CD4-positive, alpha-beta memory T cell (primary cell): ENCODE data around the gene SCML2. TPM values are rescaled to one million over a fixed set of nuclear protein-coding genes. Genes with fewer than 3 reads are reported as not detected.
"Not testable (repeated sequence)": the region's sequence is repeated elsewhere in the genome, so short reads cannot be mapped to it uniquely, and the experiment has no call there.

Experiments
- CTCF ChIA-PET: fragments of 350-600 bp; sonication (Branson Sonifier 250); formaldehyde crosslinking; loops from one replicate; lab custom pipeline; 2021; ENCODE audit warnings: inconsistent platforms; ENCODE audit not compliant: partially characterized antibody; lab: Charles Lee
- POLR2A ChIA-PET: fragments of 350-600 bp; sonication (Branson Sonifier 250); formaldehyde crosslinking; loops from one replicate; lab custom pipeline; 2021; ENCODE audit not compliant: partially characterized antibody; lab: Charles Lee
- DNase-seq, 5 donors: peaks; one replicate each; pipeline versions ENCODE4 v3.0.0 to v3.0.0-alpha.2; 2020 to 2022; ENCODE audit warnings: mixed read lengths in 1 of 5
- H3K27ac ChIP-seq: one replicate; pipeline ENCODE4 v1.7.0; 2013; ENCODE audit warnings: low read depth, low read length
- H3K27me3 ChIP-seq: 2 replicates; pipeline ENCODE4 v1.7.0; 2013; ENCODE audit warnings: mild to moderate bottlenecking, low read length, moderate library complexity; ENCODE audit not compliant: insufficient read depth
- H3K36me3 ChIP-seq: 2 replicates; pipeline ENCODE4 v1.7.0; 2013; ENCODE audit warnings: mild to moderate bottlenecking, low read length, moderate library complexity; ENCODE audit not compliant: insufficient read depth
- H3K4me1 ChIP-seq: 2 replicates; pipeline ENCODE4 v1.7.0; 2013; ENCODE audit warnings: mild to moderate bottlenecking, low read length, moderate library complexity; ENCODE audit not compliant: insufficient read depth
- H3K4me3 ChIP-seq, 2 donors: one replicate each; pipeline ENCODE4 v1.7.0; 2013; ENCODE audit warnings: low read length in 2 of 2, mild to moderate bottlenecking in 1 of 2
- H3K9me3 ChIP-seq, 2 donors: one replicate each; pipeline ENCODE4 v1.7.0; 2013; ENCODE audit warnings: low read length in 2 of 2, control low read depth in 1 of 2; ENCODE audit not compliant: control insufficient read depth in 1 of 2
- H3K27ac Mint-ChIP-seq, 7 donors: one replicate each; pipeline ENCODE4 v1.8.0; 2020 to 2021; ENCODE audit warnings: mixed read lengths in 7 of 7, mild to moderate bottlenecking in 6 of 7, inconsistent platforms in 3 of 7, moderate library complexity in 3 of 7
- H3K27me3 Mint-ChIP-seq, 2 donors: one replicate each; pipeline ENCODE4 v1.8.0; 2020 to 2021; ENCODE audit warnings: mixed read lengths in 2 of 2
- H3K36me3 Mint-ChIP-seq, 2 donors: one replicate each; pipeline ENCODE4 v1.8.0; 2020 to 2021; ENCODE audit warnings: mixed read lengths in 2 of 2, inconsistent platforms in 1 of 2, mild to moderate bottlenecking in 1 of 2
- H3K4me1 Mint-ChIP-seq, 4 donors: one replicate each; pipeline ENCODE4 v1.8.0; 2020 to 2021; ENCODE audit warnings: mixed read lengths in 4 of 4, mild to moderate bottlenecking in 1 of 4
- H3K4me3 Mint-ChIP-seq, 8 donors: one replicate each; pipeline ENCODE4 v1.8.0; 2020 to 2021; ENCODE audit warnings: mixed read lengths in 8 of 8, mild to moderate bottlenecking in 7 of 8, moderate library complexity in 6 of 8, inconsistent platforms in 3 of 8
- H3K9me3 Mint-ChIP-seq, 8 donors: one replicate each; pipeline ENCODE4 v1.8.0; 2020 to 2021; ENCODE audit warnings: mixed read lengths in 8 of 8, mild to moderate bottlenecking in 5 of 8, inconsistent platforms in 3 of 8, moderate library complexity in 1 of 8
- intact Hi-C: fragments of 100-400 bp; cut with micrococcal nuclease; formaldehyde crosslinking; loops from one replicate; pipeline ENCODE4 v1.15.1; 2023
- polyA plus RNA-seq, 2 donors: library from polyadenylated mRNA; unstranded; fragments of 300-500 nt; fragmentation: Illumina TruSeq; gene quantifications; one replicate each; pipeline ENCODE4 v1.2.3, GENCODE V29; 2021
- total RNA-seq, 2 experiments: library from RNA; stranded (reverse); gene quantifications; one replicate each; pipeline ENCODE4 v1.2.3, GENCODE V29; 2021

SCML2 gene
- total and polyA plus RNA-seq, 4 experiments from 2014 or later = 0.41 to 1.7 (median 1.2) TPM

DNA sequence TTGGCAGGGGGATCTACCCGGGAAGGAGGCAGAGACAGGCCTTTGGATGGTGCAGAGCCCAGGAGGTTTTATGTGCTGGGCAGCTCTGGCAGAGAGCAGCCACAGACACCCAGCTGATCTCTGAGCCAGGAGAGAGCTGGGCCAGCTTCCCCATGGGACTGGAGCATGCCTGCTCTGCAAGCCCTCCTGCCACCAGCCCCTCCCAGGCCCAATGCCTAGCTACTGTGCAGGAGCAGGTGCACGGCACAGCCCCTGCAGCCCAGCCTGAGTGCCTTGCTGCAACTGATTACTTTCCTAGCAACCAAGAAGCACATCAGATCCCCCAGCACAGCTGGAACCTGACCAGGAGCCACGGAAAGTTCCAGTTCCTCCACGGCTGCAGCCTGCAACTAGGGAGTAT, 76.0 kb downstream of the SCML2 start:
- Mint-ChIP-seq H3K9me3 (peaks cover 0 to 45% (median 8%) of the 10 kb centered on the region in 8 donors), H3K4me1 (no peaks in the 10 kb centered on the region), H3K27ac (no peak overlapping the region), H3K36me3 (peaks cover 0 to 3% of the 10 kb centered on the region in 2 donors), H3K27me3 (no peaks in the 10 kb centered on the region), H3K4me3 (no peak overlapping the region)
- DNase-seq = no peak
- H3K36me3 ChIP-seq = no peaks in the 10 kb centered on the region
- CTCF ChIA-PET = no interaction called here
- POLR2A ChIA-PET = no interaction called here
- H3K9me3 ChIP-seq = no peaks in the 10 kb centered on the region
- no peak overlapping the region for H3K4me3 ChIP-seq
- no peaks in the 10 kb centered on the region for H3K4me1 ChIP-seq
- intact Hi-C loops = no loop called here
- no peaks in the 10 kb centered on the region for H3K27me3 ChIP-seq
- no peak overlapping the region for H3K27ac ChIP-seq

DNA sequence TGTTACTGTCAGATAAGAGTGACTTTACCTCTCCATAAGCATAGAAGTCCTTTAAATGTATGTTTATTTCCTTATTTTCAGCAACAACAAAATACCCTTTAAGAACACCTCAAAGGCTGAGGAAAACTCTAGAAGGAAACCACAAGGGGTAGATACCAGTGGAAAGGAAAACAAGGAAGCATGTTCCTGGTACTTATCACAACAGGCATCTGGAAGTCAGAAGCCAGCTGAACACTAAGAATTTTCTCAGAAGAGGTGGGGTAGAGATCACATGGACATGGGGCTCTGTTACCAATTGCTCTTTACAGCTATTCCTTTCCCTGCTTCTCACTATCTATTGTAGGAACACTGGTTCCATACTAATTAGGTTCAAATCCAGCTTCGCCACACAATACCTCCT, 82.3 kb downstream of the SCML2 start:
- Mint-ChIP-seq H3K9me3 (peaks cover 0 to 24% (median 3%) of the 10 kb centered on the region in 8 donors), H3K27me3 (no peaks in the 10 kb centered on the region), H3K27ac (no peak overlapping the region), H3K4me3 (no peak overlapping the region), H3K4me1 (no peaks in the 10 kb centered on the region), H3K36me3 (peaks cover 0 to 1% of the 10 kb centered on the region in 2 donors)
- no peak overlapping the region for H3K4me3 ChIP-seq
- H3K27ac ChIP-seq = no peak overlapping the region
- POLR2A ChIA-PET = no interaction called here
- CTCF ChIA-PET = no interaction called here
- no peaks in the 10 kb centered on the region for H3K27me3 ChIP-seq
- H3K4me1 ChIP-seq = no peaks in the 10 kb centered on the region
- no peak for DNase-seq
- intact Hi-C loops = no loop called here
- H3K9me3 ChIP-seq = no peaks in the 10 kb centered on the region
- no peaks in the 10 kb centered on the region for H3K36me3 ChIP-seq

DNA sequence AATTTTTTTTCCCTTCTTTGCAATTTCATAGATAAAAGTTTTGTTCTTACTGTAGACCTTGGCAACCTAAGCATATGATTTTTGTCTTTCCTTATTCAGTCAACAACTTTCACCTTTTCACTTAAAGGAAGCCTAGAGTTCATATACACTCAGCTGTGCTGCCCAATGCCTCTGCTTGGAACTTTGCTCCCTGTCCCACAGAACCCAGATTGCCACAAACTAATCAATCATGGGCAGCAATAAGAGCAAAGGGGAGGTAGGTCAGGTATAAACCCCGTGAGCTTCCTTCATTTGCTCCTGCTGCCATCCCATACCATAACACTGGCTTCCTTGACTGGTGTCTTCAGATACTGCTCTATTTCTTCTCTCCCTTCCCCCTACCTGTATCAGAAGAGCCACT, 82.8 kb downstream of the SCML2 start:
- intact Hi-C loops = no loop called here
- no peak overlapping the region for H3K4me3 Mint-ChIP-seq
- no peaks in the 10 kb centered on the region for H3K27me3 ChIP-seq

DNA sequence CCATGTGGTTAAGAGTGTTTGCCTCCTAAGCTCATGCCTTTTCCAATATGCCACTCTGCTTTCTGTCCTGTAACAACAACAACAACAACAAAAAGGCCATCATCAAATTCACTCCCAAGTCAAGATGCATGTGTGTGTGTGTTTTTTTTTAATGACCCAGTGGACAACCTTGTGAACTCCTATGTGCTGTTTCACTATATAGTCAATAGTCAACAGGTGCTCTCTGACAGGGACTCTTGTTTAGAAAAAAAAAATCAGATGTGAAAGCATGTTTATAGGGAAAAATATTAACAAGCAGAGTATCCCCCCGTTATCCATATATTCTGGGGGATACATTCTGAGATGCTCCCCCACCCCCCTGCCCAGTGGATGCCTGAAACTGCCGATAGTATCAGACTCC, 83.2 kb downstream of the SCML2 start:
- H3K4me1 Mint-ChIP-seq = peaks cover 0 to 2% (median 0%) of the 10 kb centered on the region in 4 donors
- no peaks in the 10 kb centered on the region for H3K4me1 ChIP-seq
- DNase-seq = no peak
- H3K4me3 ChIP-seq = no peak overlapping the region
- H3K9me3 ChIP-seq = no peaks in the 10 kb centered on the region
- CTCF ChIA-PET = no interaction called here
- no peaks in the 10 kb centered on the region for H3K36me3 Mint-ChIP-seq
- H3K36me3 ChIP-seq = no peaks in the 10 kb centered on the region
- peaks cover 0 to 19% (median 4%) of the 10 kb centered on the region in 8 donors for H3K9me3 Mint-ChIP-seq
- no peak overlapping the region for H3K4me3 Mint-ChIP-seq
- no peak overlapping the region for H3K27ac ChIP-seq
- no peaks in the 10 kb centered on the region for H3K27me3 Mint-ChIP-seq
- H3K27ac Mint-ChIP-seq = no peak overlapping the region
- POLR2A ChIA-PET = no interaction called here
- H3K27me3 ChIP-seq = no peaks in the 10 kb centered on the region
- intact Hi-C loops = no loop called here

More for the DNA sequence above, 82.8 kb downstream of the SCML2 start:
- no peak overlapping the region for H3K27ac ChIP-seq
- ChIA-PET POLR2A (no interaction called here), CTCF (no interaction called here)
- H3K4me1 ChIP-seq = no peaks in the 10 kb centered on the region
- Mint-ChIP-seq H3K9me3 (peaks cover 0 to 23% (median 3%) of the 10 kb centered on the region in 8 donors), H3K27ac (no peak overlapping the region), H3K36me3 (peaks cover 0 to 1% of the 10 kb centered on the region in 2 donors), H3K4me1 (peaks cover 0 to 1% (median 0%) of the 10 kb centered on the region in 4 donors), H3K27me3 (no peaks in the 10 kb centered on the region)
- DNase-seq = no peak
- no peaks in the 10 kb centered on the region for H3K9me3 ChIP-seq
- H3K4me3 ChIP-seq = no peak overlapping the region
- H3K36me3 ChIP-seq = no peaks in the 10 kb centered on the region

DNA sequence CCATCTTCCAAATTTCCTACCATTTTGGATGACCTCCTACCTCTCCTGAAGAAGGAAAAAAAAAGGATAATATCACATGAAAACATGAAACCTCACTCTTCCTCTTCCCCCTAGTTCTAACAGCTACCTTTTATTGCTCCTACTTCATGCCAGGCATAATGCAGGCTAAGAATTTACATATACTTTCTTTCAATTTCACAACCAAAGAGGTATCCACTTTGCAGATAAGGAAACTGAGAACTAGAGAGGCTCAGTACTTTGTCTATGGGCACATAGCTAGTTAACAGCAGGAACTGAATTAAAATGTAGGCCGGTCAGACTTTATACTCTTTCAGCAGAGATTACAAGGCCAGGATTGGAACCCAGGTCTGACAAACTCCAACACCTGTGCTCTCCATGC, 99.4 kb downstream of the SCML2 start:
- ChIA-PET POLR2A (no interaction called here), CTCF (no interaction called here)
- no peaks in the 10 kb centered on the region for H3K4me1 ChIP-seq
- DNase-seq = no peak
- H3K36me3 Mint-ChIP-seq = peaks cover 0 to 12% of the 10 kb centered on the region in 2 donors
- no peaks in the 10 kb centered on the region for H3K27me3 Mint-ChIP-seq
- no peaks in the 10 kb centered on the region for H3K36me3 ChIP-seq
- H3K27me3 ChIP-seq = no peaks in the 10 kb centered on the region
- H3K4me1 Mint-ChIP-seq = peaks cover 0 to 1% (median 0%) of the 10 kb centered on the region in 4 donors
- H3K27ac ChIP-seq = no peak overlapping the region
- no peaks in the 10 kb centered on the region for H3K9me3 ChIP-seq
- H3K27ac Mint-ChIP-seq = no peak overlapping the region
- intact Hi-C loops = no loop called here
- H3K4me3 ChIP-seq = no peak overlapping the region
- H3K9me3 Mint-ChIP-seq = peaks cover 0 to 4% (median 0%) of the 10 kb centered on the region in 8 donors
- H3K4me3 Mint-ChIP-seq = no peak overlapping the region

DNA sequence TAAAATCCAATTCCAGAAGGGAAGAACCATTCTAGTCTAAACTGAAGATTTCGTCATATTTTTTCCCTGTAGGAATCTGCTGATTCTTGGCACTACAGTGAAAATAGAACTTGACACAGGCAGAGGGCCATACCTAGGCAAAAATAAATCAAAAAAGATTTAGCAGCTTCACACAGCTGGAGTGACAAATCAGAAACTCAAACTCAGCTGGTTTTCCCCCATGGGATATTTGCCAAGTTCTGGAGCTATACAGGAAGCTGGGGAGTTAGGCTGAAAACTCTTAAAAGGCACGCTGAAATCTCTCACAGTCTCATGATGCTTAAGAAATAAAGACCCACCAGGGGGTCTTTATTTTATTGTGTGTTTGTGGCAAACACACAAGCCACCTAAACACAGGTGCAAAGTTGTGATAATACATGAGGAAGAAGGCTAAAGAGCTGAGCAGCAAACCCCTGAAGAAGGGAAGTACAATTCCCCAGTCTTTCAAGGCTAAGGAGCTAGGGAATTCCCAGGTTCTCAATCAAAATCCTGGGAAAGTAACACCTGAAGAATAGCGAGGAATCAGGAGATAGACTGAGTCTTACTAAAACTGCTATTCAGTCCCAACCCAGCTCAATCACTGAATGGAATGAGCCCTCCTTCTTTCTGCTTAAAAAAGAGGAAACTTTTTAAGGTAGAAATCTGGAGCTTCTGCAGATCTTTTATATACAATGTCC, 101.7 kb downstream of the SCML2 start:
- H3K36me3 Mint-ChIP-seq = peaks cover 0 to 15% of the 10 kb centered on the region in 2 donors
- Histone ChIP-seq H3K4me3 (no peak overlapping the region), H3K27ac (no peak overlapping the region), H3K9me3 (no peaks in the 10 kb centered on the region), H3K36me3 (no peaks in the 10 kb centered on the region), H3K27me3 (no peaks in the 10 kb centered on the region), H3K4me1 (no peaks in the 10 kb centered on the region)
- ChIA-PET CTCF (no interaction called here), POLR2A (no interaction called here)
- intact Hi-C loops = no loop called here
- H3K9me3 Mint-ChIP-seq = peaks cover 0 to 4% (median 0%) of the 10 kb centered on the region in 8 donors
- H3K4me1 Mint-ChIP-seq = peaks cover 0 to 1% (median 0%) of the 10 kb centered on the region in 4 donors
- DNase-seq = no peak
- no peak overlapping the region for H3K27ac Mint-ChIP-seq
- no peak overlapping the region for H3K4me3 Mint-ChIP-seq
- no peaks in the 10 kb centered on the region for H3K27me3 Mint-ChIP-seq

DNA sequence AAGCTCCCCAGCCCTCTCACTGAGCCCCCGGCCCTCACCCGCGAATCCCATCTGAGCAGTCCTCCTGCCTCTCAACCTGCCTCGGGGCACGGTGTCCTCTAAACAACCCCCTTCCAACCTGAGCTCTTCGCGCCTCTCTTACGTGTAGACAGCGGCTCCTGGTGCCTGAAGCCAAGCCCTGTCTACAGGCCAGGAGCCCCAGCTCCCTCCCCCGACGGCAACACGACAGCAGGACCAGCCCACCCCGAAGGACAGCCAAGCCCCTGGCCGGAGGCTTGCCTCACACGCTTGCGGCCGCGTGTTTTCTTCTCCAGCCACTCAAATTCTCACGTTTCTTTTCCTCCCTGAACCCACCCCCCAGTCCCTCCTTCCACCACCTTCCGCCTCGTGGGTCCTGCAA, 124.8 kb downstream of the SCML2 start:
- H3K4me1 ChIP-seq, H3K36me3 ChIP-seq, H3K36me3 Mint-ChIP-seq, H3K9me3 Mint-ChIP-seq, H3K27ac ChIP-seq, H3K4me3 Mint-ChIP-seq, H3K4me3 ChIP-seq, H3K4me1 Mint-ChIP-seq, H3K27me3 Mint-ChIP-seq, H3K9me3 ChIP-seq, CTCF ChIA-PET, intact Hi-C loops, POLR2A ChIA-PET, DNase-seq, H3K27me3 ChIP-seq, H3K27ac Mint-ChIP-seq: not testable (repeated sequence)
